Endodermal cell (in vitro differentiated cells): ENCODE results near the gene ULBP3. TPM values are rescaled to one million over a fixed set of nuclear protein-coding genes. Genes with fewer than 3 reads are reported as not detected.

Source experiments
- DNase-seq: peaks from one replicate; pipeline ENCODE4 v3.0.0-alpha.2; 2017
- H3K27ac ChIP-seq: 2 replicates; pipeline ENCODE4 v1.5.1; 2013; ENCODE audit warnings: mild to moderate bottlenecking, low read depth, low read length, moderate library complexity
- H3K27me3 ChIP-seq: 2 replicates; pipeline ENCODE4 v1.6.1; 2013; ENCODE audit warnings: mild to moderate bottlenecking, low read length, moderate library complexity; ENCODE audit not compliant: insufficient read depth, control insufficient read depth, poor library complexity, severe bottlenecking
- H3K36me3 ChIP-seq: 2 replicates; pipeline ENCODE4 v1.7.0; 2013; ENCODE audit warnings: mild to moderate bottlenecking, low read length, moderate library complexity; ENCODE audit not compliant: control insufficient read depth, insufficient read depth
- H3K4me1 ChIP-seq: one replicate; pipeline ENCODE4 v1.7.0; 2013; ENCODE audit warnings: low read length; ENCODE audit not compliant: control insufficient read depth, insufficient read depth
- H3K4me3 ChIP-seq: 2 replicates; pipeline ENCODE4 v1.5.1; 2013; ENCODE audit warnings: mild to moderate bottlenecking, low read length, moderate library complexity
- H3K9ac ChIP-seq: 2 replicates; pipeline ENCODE4 v1.6.1; 2013; ENCODE audit warnings: mild to moderate bottlenecking, low read length, moderate library complexity; ENCODE audit not compliant: poor library complexity, severe bottlenecking; ENCODE audit errors: extremely low read depth
- H3K9me3 ChIP-seq: 2 replicates; pipeline ENCODE4 v1.6.1; 2013; ENCODE audit warnings: mild to moderate bottlenecking, low read length, moderate library complexity; ENCODE audit not compliant: control insufficient read depth
- H3K27ac Mint-ChIP-seq: 2 replicates; pipeline ENCODE4 v1.8.0; 2020; ENCODE audit warnings: mixed read lengths
- H3K27me3 Mint-ChIP-seq: 2 replicates; pipeline ENCODE4 v1.8.0; 2021; ENCODE audit warnings: mild to moderate bottlenecking, mixed read lengths; ENCODE audit not compliant: insufficient read depth
- H3K36me3 Mint-ChIP-seq: 2 replicates; pipeline ENCODE4 v1.8.0; 2020; ENCODE audit warnings: low read depth, mixed read lengths
- H3K4me1 Mint-ChIP-seq: 2 replicates; pipeline ENCODE4 v1.8.0; 2020; ENCODE audit warnings: mixed read lengths
- H3K4me3 Mint-ChIP-seq: 2 replicates; pipeline ENCODE4 v1.8.0; 2020; ENCODE audit warnings: mild to moderate bottlenecking, moderate library complexity, mixed read lengths
- H3K9me3 Mint-ChIP-seq: 2 replicates; pipeline ENCODE4 v1.8.0; 2020; ENCODE audit warnings: mild to moderate bottlenecking, mixed read lengths
- WGBS, 2 experiments: methylation state at CpG; one replicate each; pipeline versions ENCODE4 v1.1.5 to v1.1.7; 2013; ENCODE audit warnings: missing lambda C conversion rate in 2 of 2, mixed read lengths in 1 of 2; ENCODE audit not compliant: insufficient coverage in 1 of 2, insufficient read length in 1 of 2; 5-methylcytosine and 5-hydroxymethylcytosine counted together
- total RNA-seq, 2 donors: library from RNA; stranded (reverse); fragmentation: NEBNext Ultra II Directional in 1 of 2; extraction: Animal tissue kit (Norgen Biotek cat#: 25700) in 1 of 2; gene quantifications; 2 replicates in 1 of 2; 3 replicates in 1 of 2; pipeline ENCODE4 v1.2.1, GENCODE V29; 2021
- TF ChIP-seq, protein P1 (sequence below): fragments of 200-600 bp; sonication (generic); conservative IDR thresholded peaks from 2 replicates; pipeline ENCODE4 v1.5.0; 2021; ENCODE audit warnings: antibody characterized with exemption, mild to moderate bottlenecking

Gene ULBP3
- total RNA-seq, 2 donors from 2014 or later = 4.4 to 5.4 TPM

DNA sequence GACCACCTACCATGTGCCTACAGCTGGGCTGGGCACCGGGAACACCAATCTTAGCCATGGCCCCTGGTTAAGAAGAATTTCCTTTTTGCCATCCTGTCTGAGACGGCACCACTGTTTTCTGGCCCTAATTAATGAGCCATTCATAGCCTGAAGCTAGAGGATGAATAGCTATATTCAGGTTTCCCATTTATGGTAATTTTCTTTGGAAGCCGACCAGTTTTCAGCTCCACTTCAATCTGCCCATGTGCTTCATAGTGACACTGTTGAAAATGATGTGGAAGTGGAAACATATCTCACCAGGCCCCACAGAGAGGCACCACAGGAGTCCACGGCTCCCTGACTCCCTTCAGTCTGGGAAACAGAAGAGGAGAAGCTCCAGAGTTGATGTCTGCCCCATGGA lies 22.6 kb upstream of the ULBP3 start:
- TF ChIP-seq, protein P1, sequence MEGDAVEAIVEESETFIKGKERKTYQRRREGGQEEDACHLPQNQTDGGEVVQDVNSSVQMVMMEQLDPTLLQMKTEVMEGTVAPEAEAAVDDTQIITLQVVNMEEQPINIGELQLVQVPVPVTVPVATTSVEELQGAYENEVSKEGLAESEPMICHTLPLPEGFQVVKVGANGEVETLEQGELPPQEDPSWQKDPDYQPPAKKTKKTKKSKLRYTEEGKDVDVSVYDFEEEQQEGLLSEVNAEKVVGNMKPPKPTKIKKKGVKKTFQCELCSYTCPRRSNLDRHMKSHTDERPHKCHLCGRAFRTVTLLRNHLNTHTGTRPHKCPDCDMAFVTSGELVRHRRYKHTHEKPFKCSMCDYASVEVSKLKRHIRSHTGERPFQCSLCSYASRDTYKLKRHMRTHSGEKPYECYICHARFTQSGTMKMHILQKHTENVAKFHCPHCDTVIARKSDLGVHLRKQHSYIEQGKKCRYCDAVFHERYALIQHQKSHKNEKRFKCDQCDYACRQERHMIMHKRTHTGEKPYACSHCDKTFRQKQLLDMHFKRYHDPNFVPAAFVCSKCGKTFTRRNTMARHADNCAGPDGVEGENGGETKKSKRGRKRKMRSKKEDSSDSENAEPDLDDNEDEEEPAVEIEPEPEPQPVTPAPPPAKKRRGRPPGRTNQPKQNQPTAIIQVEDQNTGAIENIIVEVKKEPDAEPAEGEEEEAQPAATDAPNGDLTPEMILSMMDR = no peak
- H3K4me3 ChIP-seq = no peak overlapping the region
- 77 to 90% methylated on average over 2 to 4 of the region's 4 CpGs for WGBS, 2 experiments
- DNase-seq = no peak
- H3K4me1 ChIP-seq = no peaks in the 10 kb centered on the region
- H3K27ac ChIP-seq = no peak overlapping the region
- Mint-ChIP-seq H3K4me3 (no peak overlapping the region), H3K36me3 (no peaks in the 10 kb centered on the region), H3K27ac (no peak overlapping the region), H3K4me1 (no peaks in the 10 kb centered on the region), H3K9me3 (no peaks in the 10 kb centered on the region), H3K27me3 (peaks cover 13% of the 10 kb centered on the region)
- no peaks in the 10 kb centered on the region for H3K36me3 ChIP-seq
- H3K27me3 ChIP-seq = no peaks in the 10 kb centered on the region
- H3K9ac ChIP-seq = no peak overlapping the region
- H3K9me3 ChIP-seq = no peaks in the 10 kb centered on the region

DNA sequence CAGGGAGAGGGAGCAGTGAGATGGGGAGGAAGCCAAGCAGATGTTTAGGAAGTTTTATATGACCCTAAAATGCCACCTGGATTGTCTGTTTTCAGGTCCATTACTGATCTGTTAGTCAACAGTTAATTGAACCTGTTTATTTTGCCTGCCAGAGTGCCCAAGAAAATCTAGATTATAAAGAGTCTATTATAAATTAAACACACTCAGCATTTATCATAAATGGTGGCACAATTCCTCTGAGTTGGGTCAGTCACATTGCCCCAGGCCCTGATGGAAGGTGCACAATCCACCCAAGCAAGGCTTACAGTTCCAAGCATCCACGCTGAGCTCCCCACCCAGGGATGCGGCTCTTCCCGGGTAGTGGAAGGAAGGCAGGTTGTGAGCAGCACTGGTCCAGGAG lies 21.4 kb upstream of the ULBP3 start:
- H3K27me3 ChIP-seq = no peaks in the 10 kb centered on the region
- no peak overlapping the region for H3K27ac Mint-ChIP-seq
- H3K9me3 ChIP-seq = no peaks in the 10 kb centered on the region
- no peaks in the 10 kb centered on the region for H3K36me3 Mint-ChIP-seq
- H3K9ac ChIP-seq = no peak overlapping the region
- no peak overlapping the region for H3K27ac ChIP-seq
- no peaks in the 10 kb centered on the region for H3K4me1 ChIP-seq
- H3K36me3 ChIP-seq = no peaks in the 10 kb centered on the region
- H3K4me1 Mint-ChIP-seq = no peaks in the 10 kb centered on the region
- no peak overlapping the region for H3K4me3 Mint-ChIP-seq
- TF ChIP-seq, protein P1 = no peak
- no peak overlapping the region for H3K4me3 ChIP-seq
- no peak for DNase-seq
- peaks cover 5% of the 10 kb centered on the region for H3K27me3 Mint-ChIP-seq
- 87 to 97% methylated on average over 3 of the region's 3 CpGs for WGBS, 2 experiments
- H3K9me3 Mint-ChIP-seq = no peaks in the 10 kb centered on the region

DNA sequence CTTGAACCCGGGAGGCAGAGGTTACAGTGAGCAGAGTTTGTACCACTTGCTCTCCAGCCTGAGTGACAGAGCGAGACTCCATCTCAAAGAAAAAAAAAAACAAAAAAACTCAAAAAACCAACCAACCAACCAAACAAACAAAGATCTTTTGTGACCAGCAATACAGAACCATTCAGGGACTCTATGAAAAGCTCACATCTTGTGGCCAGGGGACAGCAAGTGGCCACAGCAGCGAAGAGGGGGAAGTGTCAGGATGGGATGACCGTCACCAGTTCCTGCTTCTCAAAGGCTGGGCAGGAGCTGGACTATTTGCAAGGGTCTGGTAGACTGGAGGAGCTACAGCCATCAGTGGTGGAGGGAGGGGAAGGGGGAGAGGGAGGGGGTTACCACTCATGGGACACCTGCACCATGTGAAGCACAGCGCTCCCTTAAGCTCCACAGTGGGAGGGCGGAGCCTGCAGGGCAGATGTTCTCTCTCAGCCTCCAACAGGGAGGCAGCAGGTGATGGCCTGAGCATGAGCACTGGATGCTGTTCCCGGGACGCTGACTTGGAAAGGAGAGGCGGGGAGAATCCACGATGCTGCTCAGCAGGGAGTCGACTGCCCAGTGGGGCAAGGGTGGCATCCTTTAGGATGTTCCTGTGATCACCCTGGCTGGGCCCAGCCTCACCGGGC lies 19.7 kb upstream of the ULBP3 start:
- DNase-seq = no peak
- Mint-ChIP-seq H3K36me3 (no peaks in the 10 kb centered on the region), H3K4me3 (no peak overlapping the region), H3K4me1 (no peaks in the 10 kb centered on the region), H3K9me3 (no peaks in the 10 kb centered on the region), H3K27me3 (no peaks in the 10 kb centered on the region), H3K27ac (no peak overlapping the region)
- H3K4me3 ChIP-seq = no peak overlapping the region
- H3K27me3 ChIP-seq = no peaks in the 10 kb centered on the region
- H3K9ac ChIP-seq = no peak overlapping the region
- no peak overlapping the region for H3K27ac ChIP-seq
- WGBS, 2 experiments = 88 to 100% methylated on average over 4 to 12 of the region's 12 CpGs
- no peaks in the 10 kb centered on the region for H3K4me1 ChIP-seq
- H3K9me3 ChIP-seq = no peaks in the 10 kb centered on the region
- H3K36me3 ChIP-seq = no peaks in the 10 kb centered on the region
- TF ChIP-seq, protein P1 = no peak
